Putamen (tissue), 1 donor: ENCODE measurements around the gene GKAP1.
"Not testable (repeated sequence)": the region's sequence is repeated elsewhere in the genome, so short reads cannot be mapped to it uniquely, and the experiment has no call there.

Experiments used
- DNase-seq: peaks from one replicate; pipeline ENCODE4 v3.0.0-alpha.2; 2016; ENCODE audit warnings: low spot score

GKAP1 gene

DNA sequence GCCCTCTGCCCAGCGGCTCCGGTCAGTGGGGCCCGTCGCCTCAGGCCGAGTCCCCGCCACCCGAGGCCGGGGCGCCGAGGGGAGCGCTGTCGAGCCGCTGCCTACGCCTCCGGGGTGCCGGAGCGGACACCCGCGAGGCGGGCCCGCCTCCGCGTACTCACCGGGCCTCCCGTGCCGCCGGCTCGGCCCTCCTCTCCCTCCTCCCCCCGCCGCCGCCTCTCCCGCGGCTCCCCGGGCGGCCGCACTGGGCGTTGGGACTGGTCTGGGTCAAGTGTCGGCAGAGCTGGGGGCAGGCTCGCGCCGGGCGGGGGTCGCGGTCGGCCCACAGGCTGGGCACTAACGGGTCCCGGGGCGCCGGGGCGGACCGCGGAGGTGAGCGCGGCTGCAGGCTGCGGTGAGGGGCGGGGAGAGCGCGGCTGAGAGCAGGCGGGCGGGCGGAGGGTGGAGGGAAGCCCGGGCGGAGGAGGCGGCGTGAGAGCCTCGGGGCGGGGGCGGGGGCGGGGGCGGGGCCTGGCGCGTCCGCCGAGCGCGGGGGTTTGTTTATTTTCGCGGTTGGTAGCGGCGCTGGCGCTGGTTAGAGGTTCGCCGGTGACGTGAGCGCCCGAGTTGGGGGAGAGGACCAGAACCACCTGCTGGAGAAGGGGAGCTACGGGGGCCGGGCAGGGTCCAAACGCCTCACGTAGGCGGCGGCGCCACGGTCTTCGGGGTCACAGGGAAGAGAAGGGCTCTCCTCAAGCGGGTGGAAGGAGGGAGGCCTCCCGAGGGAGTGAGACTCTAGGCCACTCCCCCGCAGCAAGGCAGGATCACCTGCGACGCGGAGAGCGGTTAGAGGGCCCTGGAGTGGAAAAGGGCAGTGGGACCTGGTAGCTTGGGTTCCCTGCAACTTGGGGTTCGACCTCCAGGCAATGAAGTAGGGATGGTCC lies at the start of gene GKAP1:
Gene GKAP1, minus strand, starts transcription at position 414 of the 923 bp plus-strand sequence. CDS start 11,252 bp downstream, outside the sequence.
- DNase-seq, result peak; percentile 65

DNA sequence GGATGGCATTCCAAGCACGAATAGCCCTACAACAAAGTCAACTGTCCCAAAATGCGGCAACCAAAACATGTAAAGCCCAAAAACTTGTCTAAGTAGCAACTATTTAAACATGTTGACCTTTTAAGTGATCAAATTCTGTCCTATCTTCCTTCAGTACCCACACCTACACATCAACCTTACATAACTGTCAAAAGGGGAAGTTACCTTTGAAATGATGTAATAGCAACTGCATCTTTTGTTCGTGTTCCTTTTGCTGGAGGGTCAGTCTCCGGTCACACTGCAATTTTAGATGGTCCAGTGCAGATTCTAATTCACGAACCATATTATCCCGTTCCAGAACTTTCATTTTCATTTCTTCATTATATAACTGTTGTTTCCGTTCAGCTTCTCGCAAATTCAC lies 32.3 kb upstream of the GKAP1 start:
- DNase-seq, result not testable (repeated sequence)

GRCh38 chr9:83837070-83837643 lies 19.6 kb upstream of the GKAP1 start:
- not testable (repeated sequence) for DNase-seq

DNA sequence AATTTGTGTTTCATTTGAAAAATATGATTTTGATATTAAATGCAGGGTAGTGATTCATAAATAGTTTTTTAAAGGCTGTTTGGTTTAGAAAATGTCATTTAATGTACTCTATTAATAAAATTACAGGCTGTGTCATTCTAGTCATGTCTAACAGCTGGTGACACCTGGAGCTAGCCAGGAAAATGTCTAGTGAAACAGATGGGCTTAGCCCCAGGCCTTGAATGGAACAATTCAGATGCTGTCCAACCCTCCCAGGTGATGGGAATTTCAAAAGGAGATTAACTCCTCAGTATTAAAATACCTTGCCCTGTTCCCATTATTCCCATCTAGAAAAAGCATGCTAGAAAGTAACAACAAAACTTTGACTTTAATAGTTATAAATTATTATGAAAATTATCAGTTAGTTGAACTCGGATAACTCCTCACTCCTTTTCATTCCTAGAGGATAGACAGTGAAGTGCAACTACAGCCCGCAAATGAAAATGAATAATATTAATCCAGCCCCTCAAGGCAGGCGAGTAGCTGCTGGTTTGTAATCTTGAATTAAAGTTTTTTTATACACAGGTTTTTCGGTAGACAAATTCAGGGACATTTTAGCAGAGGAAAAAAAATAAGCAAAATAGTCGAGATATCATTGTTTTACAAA lies 13.0 kb upstream of the GKAP1 start:
- not testable (repeated sequence) for DNase-seq

DNA sequence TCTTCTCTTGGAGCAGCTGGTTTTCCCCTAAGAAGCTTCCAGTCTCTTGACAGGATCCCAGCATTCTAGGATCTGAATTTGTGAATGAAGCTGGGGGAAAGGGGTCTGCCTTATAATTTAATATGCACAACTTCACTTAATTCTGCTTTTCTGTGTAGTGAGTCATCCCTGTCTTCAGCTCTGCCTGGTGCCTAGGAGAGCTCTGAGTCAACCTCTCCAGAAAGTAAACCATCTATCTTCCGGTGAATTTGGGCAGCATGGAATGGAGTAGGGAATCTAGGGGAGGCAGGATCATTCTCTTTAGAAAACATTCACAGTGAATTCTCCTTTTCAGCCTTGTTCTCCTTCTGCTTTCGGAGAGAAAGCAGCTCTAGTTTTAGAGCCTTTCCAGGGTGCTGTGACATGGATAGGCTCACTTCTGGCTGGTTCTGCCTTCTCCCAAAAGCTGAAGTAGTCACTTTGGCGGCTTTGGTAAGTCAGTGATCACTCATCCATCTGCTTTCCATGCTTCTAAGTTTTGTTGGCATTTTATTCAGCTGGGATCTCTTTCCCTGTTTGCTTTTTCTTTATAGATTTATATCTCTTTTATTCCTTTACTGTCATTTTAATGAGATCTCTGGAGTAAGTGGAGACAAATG lies 7.5 kb upstream of the GKAP1 start:
- DNase-seq, result not testable (repeated sequence)

- DNase-seq, result peak; percentile 12
Measured at GRCh38 chr9:83817011-83817355, 586 bp downstream of the GKAP1 start.

GRCh38 chr9:83815120-83815519 lies 2.4 kb downstream of the GKAP1 start:
- DNase-seq, result not testable (repeated sequence)

- DNase-seq, result not testable (repeated sequence)
Measured at GRCh38 chr9:83809213-83809612, 8.4 kb downstream of the GKAP1 start.

GRCh38 chr9:83804454-83804853 lies 13.1 kb downstream of the GKAP1 start:
- DNase-seq, result not testable (repeated sequence)

- not testable (repeated sequence) for DNase-seq
Measured at GRCh38 chr9:83803941-83804340, 13.6 kb downstream of the GKAP1 start.

DNA sequence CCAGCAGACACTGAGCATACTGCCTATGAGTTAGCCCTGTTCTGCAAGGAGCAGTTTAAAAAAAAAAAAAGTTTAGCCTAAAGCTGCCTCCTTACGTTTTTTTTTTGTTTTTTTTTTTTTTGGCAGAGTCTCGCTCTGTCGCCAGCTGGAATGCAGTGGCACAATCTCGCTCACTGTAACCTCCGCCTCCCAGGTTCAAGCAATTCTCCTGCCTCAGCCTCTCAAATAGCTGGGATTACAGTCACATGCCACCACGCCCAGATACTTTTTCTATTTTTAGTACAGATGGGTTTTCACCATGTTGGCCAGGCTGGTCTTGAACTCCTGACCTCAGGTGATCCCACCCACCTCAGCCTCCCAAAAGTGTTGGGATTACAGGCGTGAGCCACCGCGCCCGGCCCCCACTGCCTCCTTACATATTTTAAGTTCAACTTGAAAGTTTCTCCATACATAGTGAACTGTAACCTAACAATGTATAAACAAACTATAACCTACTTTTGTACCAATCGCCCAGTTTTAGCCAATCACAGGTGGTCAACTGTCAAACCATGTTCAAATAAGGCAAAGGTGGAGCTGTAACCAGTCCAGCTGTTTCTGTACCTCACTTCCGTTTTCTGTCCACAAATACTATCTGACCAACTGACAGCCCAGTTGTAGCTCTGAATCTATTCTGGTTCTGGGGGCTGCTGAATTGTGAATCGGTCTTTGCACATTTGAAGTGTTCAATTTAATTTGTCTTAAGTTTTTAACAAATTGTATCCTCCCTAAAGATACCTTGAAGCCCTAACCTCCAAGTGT lies 17.1 kb downstream of the GKAP1 start:
- DNase-seq, result no peak

DNA sequence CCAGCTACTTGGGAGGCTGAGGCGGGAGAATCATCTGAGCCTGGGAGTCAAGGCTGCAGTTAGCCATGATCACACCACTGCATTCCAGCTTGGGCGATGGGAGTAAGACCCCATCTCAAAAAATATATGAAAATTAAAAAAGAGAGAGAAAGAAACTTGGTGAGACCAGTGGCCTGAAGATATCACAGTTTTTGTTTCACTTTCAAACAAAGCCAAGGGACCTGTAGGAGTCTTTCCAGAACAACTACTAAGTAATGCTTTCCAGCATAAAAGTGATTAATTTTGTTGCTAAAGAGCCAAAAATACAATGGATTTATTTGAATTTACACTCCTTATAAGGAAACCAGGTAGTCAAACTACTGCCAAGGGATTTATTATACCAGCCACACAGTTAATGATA lies 23.5 kb downstream of the GKAP1 start:
- no peak for DNase-seq

- DNase-seq, result no peak
Measured at GRCh38 chr9:83792746-83793145, 24.8 kb downstream of the GKAP1 start.

DNA sequence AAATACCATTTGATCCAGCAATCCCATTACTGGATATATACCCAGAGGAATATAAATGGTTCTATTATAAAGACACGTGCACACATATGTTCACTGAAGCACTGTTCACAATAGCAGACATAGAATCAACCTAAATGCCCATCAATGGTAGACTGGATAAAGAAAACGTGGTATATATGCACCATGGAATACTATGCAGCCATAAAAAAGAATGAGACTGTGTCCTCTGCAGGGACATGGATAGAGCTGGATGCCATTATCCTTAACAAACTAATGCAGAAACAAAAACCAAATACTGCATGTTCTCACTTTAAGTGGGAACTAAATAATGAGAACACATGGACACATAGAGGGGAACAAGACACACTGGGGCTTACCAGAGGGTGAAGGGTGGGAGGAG lies 39.4 kb downstream of the GKAP1 start:
- DNase-seq, result no peak

GRCh38 chr9:83775932-83776331 lies 41.6 kb downstream of the GKAP1 start:
- DNase-seq, result no peak

DNA sequence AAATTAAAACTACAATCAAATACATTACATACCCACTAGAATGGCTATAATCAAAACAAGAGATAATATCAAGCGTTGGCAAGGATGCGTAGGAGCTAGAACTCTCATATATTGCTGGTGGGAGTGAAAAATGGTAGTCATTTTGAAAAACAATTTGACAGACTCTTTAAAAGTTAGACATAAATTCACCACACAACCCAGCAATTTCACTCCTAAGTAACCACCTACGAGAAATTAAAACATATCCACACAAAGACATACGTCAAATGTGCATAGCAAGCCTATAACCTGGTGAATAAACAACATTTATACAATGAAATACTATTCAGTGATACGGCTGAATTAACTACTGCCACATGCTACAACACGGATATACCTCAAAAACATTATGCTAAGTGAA lies 44.7 kb downstream of the GKAP1 start:
- no peak for DNase-seq

DNA sequence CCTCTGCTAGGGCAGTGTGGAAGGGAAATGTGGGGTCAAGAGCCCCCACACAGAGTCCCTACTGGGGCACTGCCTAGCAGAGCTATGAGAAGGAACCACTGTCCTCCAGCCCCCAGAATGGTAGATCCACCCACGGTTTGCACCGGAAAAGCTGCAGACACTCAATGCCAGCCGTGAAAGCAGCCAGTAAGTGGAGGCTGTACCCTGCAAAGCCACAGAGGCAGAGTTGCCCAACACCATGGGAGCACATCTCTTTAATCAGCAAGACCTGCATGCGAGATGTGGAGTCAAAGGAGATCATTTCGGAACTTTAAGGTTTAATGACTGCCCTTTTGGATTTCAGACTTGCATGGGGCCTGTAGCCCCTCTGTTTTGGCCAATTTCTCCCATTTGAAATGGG lies 52.2 kb downstream of the GKAP1 start:
- DNase-seq, result no peak

DNA sequence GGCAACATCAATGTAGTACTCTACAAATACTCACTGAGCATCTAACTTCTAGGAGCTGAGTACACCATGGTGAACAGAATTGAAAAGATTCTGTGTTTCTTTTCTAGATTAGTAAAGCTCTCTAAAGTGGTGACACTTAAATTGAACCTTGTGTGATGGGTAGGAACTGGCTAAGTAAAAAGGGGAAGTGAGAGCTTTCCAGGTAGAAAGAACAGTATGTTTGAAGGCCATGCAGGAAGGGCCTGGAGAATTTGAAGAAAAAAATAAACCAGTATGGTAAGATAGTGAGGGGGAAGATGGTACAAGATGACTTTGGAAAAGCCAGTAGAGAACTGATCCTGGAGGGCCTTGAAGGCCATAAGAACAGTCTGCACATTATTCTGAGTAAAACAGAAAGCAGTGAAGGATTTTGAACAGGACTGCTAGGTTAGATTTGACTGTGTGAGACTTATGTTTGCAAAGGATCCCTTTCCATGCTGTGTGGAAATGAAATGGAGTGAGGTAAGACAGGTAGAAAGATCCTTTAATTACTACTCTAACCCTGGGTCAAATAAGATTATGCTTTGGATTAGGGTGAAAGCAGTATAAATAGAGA lies 63.1 kb downstream of the GKAP1 start:
- DNase-seq, result no peak

DNA sequence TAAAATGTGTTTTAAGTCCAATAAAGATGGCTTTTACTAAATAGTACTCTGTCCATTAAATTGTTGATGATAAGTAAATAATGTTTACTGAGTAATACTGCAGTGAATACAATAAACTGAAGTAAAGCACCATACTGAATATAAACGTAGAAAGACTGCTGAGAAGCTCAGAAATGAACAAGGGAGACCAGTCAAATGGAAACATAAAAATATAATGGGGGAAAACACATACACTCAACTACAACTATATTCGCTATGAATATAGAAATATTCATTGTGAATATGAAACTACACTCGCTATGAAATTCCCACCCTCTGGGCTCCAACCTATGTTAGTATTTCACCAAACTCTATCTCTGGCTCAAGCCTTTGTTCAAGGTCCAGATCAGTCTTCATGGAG lies 67.9 kb downstream of the GKAP1 start:
- DNase-seq, result no peak

GRCh38 chr9:83744206-83744605 lies 73.4 kb downstream of the GKAP1 start:
- no peak for DNase-seq

GRCh38 chr9:83733739-83734138 lies 83.8 kb downstream of the GKAP1 start:
- DNase-seq, result no peak
